Stimulated activated CD8-positive, alpha-beta memory T cell treated with anti-CD3 and anti-CD28 coated beads, Interleukin-7, amount 100 ng/mL, for 1 hour (primary cell): ENCODE data around the gene CCT2.
A peak's percentile ranks its signal among the peaks of the same experiment; 100 is the strongest.
"Not testable (repeated sequence)": the region's sequence is repeated elsewhere in the genome, so short reads cannot be mapped to it uniquely, and the experiment has no call there.

Source experiments
- DNase-seq, 2 donors: peaks; one replicate each; pipeline ENCODE4 v3.0.0-alpha.2; 2020; ENCODE audit warnings: low read depth in 2 of 2

CCT2 gene

DNA sequence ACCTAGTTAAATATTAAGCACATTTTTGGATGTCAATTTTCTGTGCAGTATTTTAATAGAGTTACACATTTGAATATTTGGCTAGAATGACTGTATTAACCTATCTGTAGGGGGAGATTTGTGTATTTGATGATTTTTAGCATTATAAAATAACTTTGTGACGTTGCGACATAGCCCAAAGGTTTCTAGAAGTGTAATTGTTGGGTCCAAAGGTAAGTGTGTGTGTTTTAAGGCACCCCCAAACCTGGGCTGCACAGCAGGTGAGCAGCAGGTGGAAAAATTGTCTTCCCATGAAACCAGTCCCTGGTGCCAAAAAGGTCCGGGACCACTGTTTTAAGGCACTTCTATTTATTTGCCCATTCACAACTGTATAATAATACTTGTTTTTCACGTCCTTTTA, 3.3 kb downstream of the CCT2 start:
- DNase-seq, result no peak

- DNase-seq, result no peak
Measured at GRCh38 chr12:69589082-69589481, 3.8 kb downstream of the CCT2 start.

DNA sequence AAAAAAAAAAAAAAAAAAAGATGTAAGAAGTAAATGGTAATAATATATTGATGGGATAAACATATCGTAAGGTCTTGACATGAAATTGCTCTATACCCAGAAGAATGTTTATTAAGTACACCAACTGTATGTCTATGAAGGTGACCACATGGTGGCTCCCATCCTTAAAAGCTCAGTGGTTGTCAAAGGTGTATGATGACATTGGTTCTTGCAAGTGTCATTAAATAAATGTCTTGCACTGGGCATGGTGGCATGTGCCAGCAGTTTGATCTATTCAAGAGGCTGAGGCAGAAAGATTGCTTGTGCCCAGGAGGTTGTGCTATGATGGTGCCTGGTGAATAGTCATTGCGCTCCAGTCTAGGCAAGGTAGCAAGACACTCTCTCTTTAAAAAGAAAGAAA, 10.4 kb downstream of the CCT2 start:
- DNase-seq, result no peak

- DNase-seq, result no peak
Measured at GRCh38 chr12:69598174-69598753, 13.0 kb downstream of the CCT2 start.

DNA sequence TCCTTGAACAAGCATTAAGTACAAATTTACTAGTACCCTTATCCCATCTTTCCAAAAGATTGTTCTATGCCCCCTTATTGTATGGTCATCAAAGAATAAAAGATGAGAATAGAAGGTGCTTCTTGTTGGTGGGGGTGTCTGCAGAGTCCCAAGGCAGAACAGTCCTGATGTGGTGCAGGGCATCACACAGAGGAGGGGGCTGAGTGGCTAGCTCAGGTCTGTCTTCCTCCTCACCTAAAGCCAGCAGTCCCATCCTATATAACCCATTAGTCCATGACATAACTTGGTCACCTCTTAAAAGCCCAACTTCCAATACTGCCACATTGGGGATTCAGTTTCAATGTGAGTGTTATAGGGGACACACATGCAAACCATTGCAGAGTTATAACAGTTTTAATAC, 15.5 kb downstream of the CCT2 start:
- no peak for DNase-seq

DNA sequence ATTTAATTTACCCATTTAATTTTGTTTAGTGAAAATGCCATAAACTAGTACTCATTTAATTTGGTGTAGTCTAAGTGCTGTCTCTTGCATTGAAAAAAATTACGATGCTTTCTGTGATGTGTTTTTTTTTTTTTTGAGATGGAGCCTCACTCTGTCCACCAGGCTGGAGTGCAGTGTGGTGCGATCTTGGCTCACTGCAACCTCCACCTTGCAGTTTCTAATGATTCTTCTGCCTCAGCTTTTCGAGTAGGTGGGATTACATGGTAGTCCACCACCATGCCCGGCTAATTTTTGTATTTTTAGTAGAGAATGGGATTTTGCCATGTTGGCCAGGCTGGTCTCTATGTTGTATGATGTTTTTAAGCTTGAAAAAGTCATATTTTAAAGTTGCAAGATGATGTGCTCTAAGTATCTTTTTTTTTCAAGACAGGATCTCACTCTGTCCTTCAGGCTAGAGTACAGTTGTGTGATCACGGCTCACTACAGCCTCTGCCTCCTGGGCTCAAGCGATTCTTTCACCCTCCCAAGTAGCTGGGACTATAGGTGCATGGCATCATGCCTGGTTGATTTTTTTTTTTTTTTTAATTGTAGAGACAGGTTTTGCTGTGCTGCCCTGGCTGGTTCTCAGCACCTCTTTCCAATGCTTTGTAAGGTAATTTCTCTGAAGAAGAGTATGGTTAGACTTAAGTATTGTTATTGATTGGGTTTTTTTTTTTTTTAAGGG, 16.9 kb downstream of the CCT2 start:
- DNase-seq, result no peak

GRCh38 chr12:69602954-69603353, 17.7 kb downstream of the CCT2 start:
- DNase-seq, result no peak

DNA sequence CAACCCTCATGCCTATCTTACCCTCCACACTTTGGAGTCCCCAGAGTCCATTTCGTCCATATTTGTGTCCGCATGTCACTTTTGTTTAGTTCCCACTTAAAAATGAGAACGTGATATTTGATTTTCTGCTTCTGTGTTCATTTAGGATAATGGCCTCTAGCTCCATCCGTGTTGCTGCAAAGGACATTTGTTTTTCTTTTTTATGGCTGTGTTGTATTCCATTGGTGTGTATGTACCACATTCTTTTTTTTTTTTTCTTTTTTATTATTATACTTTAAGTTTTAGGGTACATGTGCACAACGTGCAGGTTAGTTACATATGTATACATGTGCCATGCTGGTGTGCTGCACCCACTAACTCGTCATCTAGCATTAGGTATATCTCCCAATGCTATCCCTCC, 18.3 kb downstream of the CCT2 start:
- not testable (repeated sequence) for DNase-seq

DNA sequence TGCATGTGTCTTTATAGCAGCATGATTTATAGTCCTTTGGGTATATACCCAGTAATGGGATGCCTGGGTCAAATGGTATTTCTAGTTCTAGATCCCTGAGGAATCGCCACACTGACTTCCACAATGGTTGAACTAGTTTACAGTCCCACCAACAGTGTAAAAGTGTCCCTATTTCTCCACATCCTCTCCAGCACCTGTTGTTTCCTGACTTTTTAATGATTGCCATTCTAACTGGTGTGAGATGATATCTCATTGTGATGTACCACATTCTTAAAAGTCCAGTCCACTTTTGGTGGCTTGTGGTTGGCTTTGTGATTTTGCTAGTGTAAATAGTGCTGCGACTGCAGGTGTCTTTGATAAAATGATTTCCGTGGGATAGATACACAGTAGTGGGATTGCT, 19.0 kb downstream of the CCT2 start:
- not testable (repeated sequence) for DNase-seq

DNA sequence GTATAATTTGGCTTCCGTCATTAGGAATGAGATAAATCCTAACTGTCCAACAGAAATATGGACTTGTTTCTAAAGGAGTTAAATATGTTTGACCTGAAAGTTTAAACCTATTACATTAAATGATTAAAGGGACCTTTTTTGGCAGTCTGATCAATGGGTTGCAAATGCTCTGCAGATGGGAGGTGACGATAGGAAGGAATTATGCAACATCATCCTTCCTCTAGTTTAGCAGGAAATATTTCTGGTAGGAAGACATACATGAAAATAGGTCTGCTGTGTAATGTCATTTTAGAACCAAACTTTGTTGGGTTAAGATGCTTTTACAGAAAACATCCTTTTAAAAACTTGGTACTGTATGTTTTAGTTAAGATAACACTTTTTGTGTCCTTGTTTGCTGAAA, 22.9 kb downstream of the CCT2 start:
- DNase-seq, result no peak

- no peak for DNase-seq
Measured at GRCh38 chr12:69610126-69610525, 24.9 kb downstream of the CCT2 start.

DNA sequence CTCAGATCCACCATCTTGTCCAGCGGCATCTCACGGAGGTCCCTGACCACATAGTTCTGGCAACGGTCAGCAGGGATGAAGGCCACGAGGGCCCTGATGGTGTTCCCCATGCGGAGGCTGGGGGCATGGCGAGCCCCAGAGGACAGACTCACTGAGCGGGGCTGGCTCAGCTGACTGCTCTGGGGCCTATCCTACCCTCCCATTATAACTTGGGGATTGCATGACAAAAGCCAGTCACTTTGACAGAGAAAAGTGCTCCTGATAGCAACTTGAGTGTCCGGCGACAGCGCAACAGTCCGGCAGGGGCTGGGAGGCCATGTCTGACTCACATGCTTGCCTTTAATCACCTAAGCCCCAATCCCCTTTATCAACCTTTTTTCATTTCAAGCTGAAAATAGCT, 25.5 kb downstream of the CCT2 start, which contains the start of gene LRRC10:
TSS of gene LRRC10 (minus strand) at position 179 of the 400 bp plus-strand sequence. CDS start at position 110, 69 bp downstream.
- no peak for DNase-seq

DNA sequence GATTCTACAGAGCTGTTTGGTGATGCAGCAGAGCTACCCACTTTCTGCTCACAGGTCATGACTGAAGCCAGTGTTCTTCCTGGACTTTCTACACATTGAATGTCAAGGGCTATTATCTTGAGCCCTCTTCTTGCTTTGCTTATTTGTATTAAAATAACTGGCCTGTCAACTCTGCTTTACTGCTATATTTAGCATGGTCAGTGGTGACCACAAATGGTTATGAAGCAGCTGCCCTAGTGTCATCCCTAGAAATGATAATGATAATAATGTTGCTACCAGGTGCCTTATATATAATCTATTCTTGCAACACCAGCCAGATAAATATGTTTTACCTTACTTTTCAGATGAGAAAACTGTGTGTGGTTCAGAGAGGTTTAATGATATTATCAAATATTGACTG, 28.1 kb downstream of the CCT2 start:
- no peak for DNase-seq

DNA sequence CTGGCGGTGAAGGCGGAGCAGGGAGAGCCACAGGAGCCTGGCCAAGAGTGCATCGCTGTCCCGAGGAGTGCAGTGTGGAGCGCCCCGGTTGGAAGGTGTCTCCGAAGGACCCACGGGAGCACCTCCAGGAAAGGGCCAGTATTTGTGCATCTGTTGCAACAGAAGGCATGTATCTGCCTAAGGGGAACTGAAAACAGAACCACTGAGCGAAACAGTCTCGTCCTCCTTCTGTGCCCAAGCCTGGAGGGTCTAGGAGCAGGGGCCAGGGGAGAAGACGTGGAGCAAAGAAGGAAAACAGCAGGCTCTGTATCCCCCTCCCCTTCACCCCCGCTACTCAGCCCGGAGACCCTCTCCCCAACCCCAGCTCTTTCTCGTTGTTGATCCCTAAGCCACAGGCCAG, 30.8 kb downstream of the CCT2 start:
- DNase-seq, result no peak

GRCh38 chr12:69619050-69619449, 33.8 kb downstream of the CCT2 start:
- DNase-seq, result no peak

DNA sequence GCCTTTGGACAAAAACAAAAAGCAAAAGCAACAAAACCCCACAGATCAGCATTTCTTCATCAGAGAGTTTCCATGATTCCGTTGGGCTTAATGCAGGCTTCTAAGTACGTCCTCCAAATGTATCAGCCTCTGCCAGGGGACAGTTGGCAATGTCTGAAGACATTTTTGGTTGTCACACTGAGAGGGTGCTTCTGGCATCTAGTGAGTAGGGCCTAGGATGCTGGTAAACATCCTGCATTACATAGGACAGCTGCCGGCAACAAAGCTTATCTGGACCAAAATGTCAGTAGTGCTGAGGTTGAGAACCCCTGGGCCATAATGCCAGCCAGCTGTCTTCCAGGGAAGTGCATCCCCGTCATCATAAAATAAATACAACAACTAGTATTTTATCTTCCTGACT, 34.8 kb downstream of the CCT2 start:
- DNase-seq, result no peak

DNA sequence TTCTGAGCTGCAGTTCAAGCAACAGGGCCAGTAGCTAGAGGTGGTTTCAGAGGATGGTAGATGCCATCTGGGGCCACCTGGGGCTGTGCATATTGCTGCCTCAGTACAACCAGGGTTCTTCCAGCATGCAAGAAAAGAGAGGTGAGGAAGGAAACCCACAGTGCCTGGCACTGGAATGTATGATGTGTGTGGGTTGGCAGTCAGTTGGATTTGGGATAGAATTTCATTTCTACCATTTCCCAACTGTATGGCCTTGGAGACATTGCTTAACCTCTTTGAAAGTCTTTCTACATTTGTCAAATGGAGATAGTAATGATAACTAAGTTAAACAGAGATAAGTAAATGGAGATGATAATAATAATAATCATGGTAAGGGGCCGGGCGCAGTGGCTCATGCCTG, 35.7 kb downstream of the CCT2 start:
- no peak for DNase-seq

DNA sequence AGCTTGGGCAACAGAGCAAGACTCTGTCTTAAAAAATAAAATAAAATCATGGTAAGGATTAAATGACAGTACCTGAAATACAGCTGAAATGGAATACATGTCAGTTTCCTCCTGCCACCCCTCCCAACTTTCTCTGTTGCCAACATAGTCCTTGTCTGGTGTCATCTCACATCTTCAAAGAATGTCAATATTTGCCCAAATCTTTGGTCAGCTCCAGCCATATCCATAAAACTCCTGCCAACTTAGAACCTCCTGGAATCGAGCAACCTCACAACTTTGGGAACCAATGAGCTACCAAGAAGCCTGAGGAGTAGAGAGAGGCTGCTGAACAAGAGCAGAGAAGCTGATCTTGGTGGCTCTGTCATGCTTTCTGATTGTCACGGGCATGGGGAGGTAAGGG, 36.3 kb downstream of the CCT2 start:
- no peak for DNase-seq

- no peak for DNase-seq
Measured at GRCh38 chr12:69623970-69624369, 38.7 kb downstream of the CCT2 start.

GRCh38 chr12:69627501-69627900, 42.2 kb downstream of the CCT2 start:
- no peak for DNase-seq

GRCh38 chr12:69630191-69630590, 44.9 kb downstream of the CCT2 start:
- no peak for DNase-seq

GRCh38 chr12:69633061-69633460, 47.8 kb downstream of the CCT2 start:
- no peak for DNase-seq

DNA sequence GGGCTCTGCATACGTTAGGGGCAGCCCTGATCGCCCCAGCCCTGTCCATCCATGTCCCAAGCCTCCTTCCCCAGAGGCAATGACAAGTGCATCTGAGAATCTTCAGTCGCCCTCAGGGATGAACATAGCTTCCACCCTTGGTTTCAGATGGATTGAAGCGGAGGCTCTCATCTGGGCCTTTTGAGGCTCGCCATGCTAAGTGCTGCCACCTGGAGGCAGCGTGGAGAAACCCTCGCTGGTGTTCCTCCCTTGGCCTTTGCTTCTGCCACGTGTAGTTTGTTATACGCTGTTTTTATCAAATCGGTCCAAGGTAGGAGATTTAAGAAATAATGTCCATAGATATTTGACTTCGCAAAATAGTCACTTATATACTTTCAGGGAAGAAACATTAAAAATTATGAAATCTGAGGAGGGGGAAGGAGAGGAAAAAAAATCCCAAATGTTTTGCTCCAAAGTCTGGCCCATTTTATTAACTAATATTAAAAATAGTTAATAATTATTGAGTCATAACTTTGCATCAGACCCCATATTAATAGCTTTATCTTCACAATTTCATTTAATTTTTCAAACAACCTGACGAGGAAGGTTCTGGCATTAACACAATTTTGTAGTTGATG, 54.2 kb downstream of the CCT2 start:
- peak; percentile 14 to 18 for DNase-seq
